Measurements from ENCODE around the gene FECH.

GRCh38 chr18:57579934-57580333, 6.6 kb downstream of the FECH start:
- no peak for TF ChIP-seq CTCF (IDR thresholded peaks at IDR 0.05; ENCODE audit: low read length)
- no peak for TF ChIP-seq EZH2 (IDR thresholded peaks at IDR 0.05; ENCODE audit: borderline replicate concordance, low read length)

All from OCI-LY1 (cell line).